Measurements from ENCODE around the gene TMEM107.

Gene TMEM107

DNA sequence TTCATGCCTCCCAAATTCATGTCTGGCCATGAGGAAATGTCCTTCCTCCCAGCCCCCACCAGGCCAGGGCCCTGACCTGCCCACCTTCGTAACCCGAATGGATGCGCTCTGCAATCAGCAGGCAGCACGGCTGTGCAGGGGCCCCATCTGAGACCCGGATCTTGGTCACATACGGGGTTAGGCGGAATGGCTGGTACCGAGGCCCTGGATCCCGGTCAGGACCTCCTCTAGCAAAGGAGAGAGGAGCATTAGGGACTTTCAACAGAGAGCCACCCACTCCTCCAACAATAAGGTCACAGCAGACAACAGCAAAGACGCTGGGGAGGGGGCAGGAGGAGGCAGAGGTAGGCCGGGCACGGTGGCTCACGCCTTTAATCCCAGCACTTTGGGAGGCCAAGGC is 27.6 kb downstream of the TMEM107 start:
- DNase-seq, result no peak

GRCh38 chr17:8147805-8148404 is 28.3 kb downstream of the TMEM107 start:
- DNase-seq, result no peak

DNA sequence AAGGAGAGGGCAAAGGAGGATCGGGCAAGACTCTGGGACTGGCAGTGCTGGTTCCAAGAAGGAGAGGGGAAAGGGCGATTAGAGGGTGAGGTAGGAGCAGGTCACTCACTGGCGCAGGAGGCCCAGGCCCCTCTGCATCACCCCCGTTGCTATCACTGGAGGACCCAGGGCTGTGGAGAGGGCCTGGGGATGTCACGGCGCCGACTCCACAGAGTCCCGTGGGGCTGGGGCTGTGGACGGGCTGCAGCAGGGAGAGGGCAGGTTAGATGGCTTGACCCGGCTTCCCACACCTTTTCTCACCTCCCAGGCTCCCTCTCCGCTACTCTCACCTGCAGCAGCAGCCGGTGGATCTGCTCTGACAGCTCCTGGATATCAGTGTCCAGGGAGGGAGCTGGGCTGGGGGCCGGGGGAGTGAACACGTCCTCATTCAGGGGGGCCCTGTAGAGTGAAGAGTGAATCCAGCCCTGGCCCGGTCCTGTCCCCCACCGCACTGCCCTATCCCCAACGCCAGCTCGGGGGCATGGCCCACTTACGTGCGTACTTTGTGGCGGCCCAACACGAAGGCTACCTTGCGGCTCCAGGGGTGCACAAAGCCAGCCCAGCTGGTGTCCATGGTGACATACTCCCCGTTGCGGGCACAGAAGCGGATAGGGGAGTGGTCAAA is 28.9 kb downstream of the TMEM107 start:
- DNase-seq, result no peak

- no peak for DNase-seq
Observed at GRCh38 chr17:8146381-8147140, 29.6 kb downstream of the TMEM107 start.

DNA sequence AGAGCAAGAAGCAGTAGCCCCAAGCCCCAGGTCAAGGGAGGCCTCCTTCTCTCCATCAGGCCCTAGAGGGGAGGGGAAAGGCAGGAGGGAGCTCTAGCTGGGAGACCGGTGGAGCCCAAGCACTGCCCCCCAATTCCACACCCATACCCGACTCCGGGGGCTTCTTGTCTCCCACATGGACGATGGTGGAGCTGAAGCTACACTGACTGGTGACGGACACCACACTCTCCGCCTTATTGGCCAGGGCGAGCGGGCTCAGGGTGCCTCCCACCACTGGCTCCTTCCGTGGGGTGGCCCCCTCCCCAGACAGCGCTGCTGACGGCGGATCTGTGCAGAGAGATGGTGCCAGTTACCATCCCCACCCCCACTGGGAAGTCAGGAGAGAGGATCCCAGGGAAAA is 30.4 kb downstream of the TMEM107 start:
- DNase-seq, result no peak

DNA sequence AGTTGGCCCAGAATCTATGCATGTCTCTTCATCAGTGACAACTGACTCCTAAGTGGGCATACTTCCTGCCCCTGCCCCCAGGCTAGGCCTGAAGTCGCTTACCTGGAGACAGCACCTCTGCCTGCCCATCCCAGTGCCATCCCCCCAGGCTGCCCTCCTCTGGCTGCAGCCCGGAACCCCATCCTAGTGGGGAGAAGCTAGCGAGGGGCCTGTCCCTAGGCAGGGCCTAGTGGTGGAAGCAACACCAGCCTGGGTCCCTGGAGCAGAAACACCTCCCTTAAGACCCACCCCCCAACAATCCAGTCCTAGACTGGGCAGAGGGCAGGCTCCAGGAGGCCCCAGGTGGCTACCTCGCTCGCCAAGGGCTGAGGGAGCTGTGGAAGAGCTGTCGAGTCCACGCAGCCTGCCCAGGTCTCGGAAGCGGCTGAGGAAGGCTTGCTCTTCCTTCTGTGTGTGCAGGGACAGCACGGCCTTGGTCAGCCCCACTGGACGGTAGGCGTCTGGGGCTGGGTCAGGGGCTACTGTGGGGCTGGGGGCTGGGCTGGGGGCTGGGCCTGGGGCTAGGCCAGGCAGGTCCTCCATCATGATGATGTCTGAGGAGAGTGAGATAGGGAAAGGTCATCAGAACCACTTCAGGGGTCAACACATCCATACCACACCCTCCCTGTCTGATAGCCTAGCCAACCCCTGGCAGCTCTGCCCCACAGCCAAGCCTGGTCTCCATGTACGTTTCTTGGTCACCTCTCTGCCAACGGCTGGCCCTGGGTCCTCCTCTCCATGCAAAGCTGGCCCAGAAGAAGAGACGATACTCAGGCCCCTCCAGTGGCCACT is 31.6 kb downstream of the TMEM107 start:
- no peak for DNase-seq

GRCh38 chr17:8143581-8144400 is 32.4 kb downstream of the TMEM107 start:
- DNase-seq, result no peak

DNA sequence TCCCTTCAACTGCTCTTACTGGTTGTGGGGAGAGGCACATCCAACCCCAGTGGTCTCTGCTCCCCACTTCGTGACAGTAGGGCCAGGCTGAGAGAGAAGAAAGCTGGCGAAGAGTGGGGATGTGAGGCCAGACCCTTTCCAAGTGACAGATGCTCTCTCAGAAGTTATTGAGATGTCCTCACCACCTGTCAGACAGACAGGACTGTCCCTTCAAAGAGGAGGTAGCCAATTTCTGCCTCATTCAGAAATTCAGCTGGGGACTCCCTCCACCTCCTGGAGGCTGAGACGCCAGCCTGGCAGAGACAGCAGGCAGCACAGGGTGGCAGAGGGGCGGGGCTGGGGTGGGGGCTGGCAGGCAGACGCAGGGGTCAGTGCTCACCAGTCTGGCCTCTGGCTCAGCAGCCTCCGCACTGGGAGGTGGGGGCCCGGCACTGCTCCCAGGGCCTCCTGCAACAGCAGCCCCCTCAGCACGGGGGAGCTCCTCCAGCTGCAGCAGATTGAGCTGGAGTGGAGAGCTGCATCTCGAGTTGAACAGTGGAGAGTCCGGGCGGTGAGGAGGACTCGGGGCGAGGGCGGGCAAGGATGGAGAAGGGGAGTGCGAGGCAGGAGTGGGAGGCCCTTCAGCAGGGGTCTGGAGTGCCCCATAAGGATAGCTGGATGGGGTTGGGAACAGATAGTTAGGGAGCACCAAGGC is 33.1 kb downstream of the TMEM107 start:
- DNase-seq, result no peak

DNA sequence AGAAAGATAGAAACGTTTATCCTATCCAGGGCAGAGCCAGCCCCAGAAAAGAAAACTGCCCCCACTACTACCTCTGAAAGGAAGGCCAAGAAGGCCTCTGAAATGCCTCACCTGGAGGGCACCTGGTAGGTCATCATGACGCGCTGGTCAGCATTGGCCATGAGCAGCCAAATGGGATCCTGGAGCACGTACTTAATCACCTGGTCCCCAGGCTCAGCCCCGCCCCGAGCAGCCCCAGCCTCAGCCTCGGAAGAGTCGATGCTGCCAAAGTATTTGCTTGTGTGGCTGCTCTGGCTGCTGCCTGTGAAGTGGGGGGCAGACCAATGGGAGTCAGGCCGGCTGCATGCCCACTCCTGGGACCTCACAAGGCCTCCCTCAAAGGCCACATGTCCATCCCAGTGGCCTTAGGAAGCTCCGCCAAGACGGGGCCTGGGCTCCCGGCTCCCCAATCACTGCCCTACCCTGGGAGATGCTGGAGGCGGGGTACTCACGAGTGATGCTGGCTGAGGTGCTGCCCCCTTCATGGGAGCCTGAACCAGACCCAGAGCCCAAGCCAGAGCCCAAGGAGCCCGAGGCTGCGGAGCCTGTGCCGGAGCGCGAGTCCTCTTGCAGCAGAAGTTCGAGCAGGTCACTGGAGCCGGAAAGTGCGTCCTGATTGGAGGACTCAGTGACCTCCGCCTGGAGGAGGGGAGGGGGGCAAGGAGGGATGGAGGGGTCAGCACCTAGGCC is 33.9 kb downstream of the TMEM107 start:
- no peak for DNase-seq

- no peak for DNase-seq
Observed at GRCh38 chr17:8141741-8142140, 34.4 kb downstream of the TMEM107 start.

- no peak for DNase-seq
Observed at GRCh38 chr17:8141045-8141444, 35.1 kb downstream of the TMEM107 start.

GRCh38 chr17:8140065-8141029 is 35.8 kb downstream of the TMEM107 start:
- DNase-seq, result no peak

GRCh38 chr17:8138672-8139371 is 37.4 kb downstream of the TMEM107 start:
- DNase-seq, result peak; percentile 94

DNA sequence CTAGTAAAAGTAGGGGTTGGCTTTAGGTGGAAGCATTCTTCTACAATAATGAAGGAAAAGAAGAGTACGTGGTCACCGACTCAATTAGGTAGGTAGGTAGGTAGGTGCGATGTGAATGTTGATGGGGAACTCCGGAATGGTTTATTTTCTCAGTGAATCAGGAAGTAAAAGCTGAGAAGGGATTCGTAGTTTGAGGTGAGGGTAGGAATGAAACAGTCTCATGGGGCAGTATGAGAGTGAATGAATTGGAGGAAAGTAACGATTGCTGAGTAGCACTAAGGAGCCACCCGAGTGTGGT is 37.9 kb downstream of the TMEM107 start:
- DNase-seq, result no peak

DNA sequence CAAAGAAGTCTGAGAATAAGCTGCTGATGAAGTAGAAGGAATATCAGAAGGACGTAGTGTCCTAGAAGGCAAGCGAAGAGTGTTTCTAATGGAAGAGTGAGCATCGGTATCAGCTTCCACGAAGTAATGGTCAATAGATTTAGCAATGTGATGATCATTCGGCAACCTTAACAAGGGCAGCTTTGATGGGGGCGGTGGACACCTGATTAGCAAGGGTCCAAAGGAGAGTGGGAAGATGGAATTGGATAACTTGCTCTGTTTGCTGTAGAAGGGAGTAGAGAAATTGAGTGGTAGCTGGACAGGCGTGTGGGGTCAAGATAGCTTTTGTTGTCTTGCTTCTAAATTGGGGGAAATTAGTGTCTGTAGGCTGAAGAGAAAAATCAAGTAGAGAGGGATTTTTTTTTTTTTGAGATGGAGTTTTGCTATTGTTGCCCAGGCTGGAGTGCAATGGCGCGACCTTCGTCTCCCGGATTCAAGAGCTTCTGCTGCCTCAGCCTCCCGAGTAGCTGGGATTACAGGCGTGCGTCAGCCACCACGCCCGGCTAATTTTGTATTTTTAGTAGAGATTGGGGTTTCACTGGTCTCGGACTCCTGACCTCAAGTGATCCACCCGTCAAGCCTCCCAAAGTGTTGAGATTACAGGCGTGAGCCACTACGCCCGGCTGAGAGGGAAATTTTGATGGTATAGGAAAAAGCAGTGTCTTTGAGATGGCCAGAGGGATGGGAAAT is 38.4 kb downstream of the TMEM107 start:
- DNase-seq, result no peak

DNA sequence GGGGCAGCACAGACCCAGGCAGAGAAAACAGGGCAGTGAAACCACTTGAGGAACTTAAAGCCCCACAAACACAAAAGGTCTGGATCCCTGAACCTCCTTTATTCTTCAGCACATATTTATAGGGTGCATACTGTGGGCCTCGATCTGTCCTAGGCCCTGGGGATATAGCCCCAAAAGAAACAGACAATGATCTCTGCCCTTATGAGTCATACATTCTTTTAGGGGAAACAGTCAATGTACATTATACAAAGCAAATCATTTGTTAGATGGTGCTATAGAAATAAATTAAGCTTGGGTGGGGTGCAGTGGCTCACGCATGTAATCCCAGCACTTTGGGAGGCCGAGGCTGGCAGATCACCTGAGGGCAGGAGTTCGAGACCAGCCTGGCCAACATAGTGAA is 42.2 kb downstream of the TMEM107 start:
- no peak for DNase-seq

DNA sequence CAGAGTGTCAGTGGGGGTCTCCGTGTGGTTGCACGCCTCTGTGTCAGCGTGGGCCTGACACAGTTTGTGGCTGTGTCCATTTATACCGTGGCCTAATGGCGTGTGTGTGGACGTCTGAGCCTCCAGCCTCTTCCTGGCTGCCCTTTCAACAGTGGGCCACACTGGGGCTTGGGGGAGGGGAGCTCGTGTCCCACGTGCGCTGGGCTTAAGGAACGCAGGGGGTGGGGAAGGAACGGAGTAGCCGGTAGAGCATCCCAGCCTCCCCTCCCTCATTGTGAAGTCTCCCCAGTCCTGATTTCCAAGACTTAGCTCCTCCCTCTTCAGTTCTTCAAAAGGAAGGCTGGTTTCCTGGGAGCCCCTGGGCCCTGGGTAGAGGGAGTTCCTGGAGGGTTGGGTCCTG is 42.8 kb downstream of the TMEM107 start:
- DNase-seq, result no peak

DNA sequence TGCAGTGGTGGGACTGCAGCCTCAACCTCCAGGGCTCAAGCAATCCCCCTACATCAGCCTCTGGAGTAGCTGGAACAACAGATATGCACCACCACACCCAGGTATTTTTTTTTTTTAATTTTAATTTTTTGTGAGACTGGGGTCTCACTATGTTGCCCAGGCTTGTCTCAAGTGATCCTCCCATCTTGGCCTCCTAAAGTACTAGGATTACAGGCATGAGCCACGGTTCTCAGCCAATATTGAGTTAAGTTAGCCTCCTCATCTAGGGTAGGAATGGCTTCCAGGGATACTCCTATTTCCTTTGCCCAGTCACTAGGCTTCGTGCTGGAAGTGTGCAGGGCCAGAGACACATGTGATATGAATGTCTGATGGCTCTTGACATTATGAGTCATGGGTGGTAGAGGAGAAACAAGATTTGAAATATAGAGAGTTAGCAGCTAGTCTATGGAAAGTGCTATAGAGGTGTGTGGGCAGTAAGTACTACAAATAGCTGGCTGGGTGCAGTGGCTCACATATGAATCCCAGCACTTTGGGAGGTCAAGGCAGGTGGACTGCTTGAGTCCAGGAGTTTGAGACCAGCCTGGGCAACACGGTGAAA is 44.2 kb downstream of the TMEM107 start:
- no peak for DNase-seq
